Caki2 (cell line): ENCODE results near the gene MRC1. TPM values are rescaled to one million over a fixed set of nuclear protein-coding genes. Genes with fewer than 3 reads are reported as not detected.

Experiments used
- DNase-seq: peaks from one replicate; pipeline ENCODE4 v3.0.0-alpha.2; 2015; ENCODE audit warnings: low read depth
- in situ Hi-C: cut with HindIII; loops from 2 replicates; pipeline ENCODE4 v1.10.0; 2016; ENCODE audit warnings: low sequenced_read_pairs, low pct_unique_long_range_greater_than_20kb, mixed read lengths
- total RNA-seq: library from RNA; depleted of rRNA; stranded (reverse); fragments of >200 nt; shearing (Covaris generic); gene quantifications from 2 replicates; pipeline ENCODE4 v1.2.3, GENCODE V29; 2014; ENCODE audit warnings: low replicate concordance

Gene MRC1
- total RNA-seq, 1 experiment from 2014 or later: not detected

DNA sequence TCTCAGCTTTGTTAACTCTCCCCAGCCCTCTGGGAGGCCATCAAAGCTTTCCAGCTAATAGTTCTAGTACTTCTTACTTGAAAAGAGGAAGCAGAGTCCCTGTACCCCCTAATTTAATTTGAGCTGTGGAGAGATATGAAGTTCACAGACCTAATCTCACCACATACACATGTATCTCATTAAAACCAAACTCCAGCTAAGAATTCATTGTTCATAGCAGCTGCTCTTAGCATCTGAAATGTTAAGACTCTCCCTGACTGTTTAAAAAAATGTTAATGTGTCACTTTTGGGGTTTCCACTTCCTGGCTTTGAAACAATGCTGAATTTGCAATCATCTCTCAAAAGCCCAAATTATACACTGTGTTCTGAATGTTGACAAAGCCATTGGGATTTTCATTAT is 16.2 kb upstream of the MRC1 start:
- DNase-seq: no peak
- in situ Hi-C loops: no loop called here

DNA sequence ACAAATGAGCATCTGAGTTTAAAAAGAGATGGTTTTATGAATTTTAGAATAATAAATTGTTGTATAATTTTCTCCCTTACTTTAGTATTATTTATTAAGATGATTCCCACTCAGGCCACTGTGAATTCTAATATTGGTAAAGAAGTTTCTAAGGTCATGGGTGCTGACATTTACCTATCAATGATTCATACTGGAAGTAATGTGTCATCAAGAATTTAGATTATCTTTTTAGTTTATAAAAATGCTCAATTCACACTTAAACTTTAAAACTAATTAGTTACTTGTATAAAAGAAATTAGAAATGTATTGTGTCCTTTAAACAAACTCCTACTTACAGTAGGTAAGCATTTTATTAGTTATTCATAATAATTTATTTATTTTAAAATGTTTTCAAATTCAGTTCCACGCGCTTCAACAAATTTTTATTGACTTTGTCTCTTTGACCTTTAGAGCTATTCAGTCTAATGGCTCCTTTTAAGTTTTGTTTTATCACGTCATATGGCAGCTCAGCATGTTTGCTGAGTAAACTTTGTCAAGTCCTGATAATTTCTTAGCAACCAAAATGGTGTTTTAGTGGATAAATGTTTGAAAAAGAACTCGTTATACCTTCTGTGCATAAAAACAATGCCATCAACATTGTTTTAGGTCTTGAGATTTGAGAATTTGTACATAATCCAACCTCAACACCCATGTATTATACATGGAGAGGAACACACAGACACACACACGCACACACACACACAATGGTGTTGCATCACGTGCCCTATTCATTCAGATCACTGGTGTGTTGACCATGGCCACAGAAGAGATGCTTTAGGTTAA is 15.1 kb upstream of the MRC1 start:
- DNase-seq: no peak
- in situ Hi-C loops: no loop called here

DNA sequence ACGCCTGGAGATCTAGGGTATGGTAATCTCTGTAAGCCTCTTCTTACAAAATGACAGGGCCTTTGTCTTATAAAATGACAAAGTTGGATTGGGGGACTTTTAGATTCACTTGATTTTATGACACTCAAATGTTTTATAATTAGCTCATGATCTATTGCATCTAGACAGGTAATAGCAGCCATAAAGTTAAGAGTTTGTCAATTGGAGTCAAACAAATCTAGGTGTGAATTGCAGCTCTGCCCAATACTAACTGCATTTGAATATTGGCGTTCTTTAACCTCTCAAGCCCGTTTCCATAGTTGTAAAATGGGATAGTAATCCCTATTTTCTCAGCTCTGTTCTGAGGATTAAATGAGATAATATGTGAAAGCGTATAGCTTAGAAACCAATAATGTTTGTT is 14.1 kb upstream of the MRC1 start:
- DNase-seq: no peak
- in situ Hi-C loops: no loop called here

DNA sequence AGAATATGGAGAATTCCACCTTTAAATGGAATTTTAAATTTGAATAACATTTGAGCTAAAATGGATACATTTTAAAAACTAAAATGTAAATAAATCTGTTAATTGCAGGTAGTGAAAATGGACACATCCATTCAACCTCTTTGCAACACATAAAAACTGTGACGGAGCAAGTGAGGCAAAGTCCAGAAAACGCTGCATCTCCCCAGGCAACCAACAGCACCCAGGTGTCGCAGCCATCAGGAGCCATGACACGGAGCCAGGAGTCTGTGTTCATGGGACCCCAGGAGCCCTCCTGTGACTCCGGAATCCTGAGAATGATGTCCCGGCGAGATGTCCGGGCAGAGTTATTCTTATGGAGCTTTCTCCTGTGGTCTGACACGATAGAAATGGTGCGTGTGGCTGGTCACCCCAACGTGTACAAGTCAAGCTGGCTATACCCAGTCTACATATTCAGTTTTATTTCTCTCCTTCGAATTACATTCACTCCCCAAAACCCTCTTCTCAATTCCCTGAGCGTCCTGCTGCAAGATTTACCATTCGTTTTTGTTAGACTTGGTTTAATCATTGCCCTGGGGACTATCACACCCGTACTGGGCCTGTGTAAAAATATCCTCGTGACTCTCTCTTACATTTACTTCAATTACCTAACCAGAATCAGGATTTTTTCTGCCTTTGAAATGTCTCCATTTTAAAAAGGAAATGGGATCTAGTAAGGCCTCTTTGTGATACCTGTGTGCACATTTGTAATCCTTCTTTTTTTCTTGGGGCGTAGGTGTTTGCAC is 13.1 kb upstream of the MRC1 start:
- in situ Hi-C loops: no loop called here
- DNase-seq: no peak

DNA sequence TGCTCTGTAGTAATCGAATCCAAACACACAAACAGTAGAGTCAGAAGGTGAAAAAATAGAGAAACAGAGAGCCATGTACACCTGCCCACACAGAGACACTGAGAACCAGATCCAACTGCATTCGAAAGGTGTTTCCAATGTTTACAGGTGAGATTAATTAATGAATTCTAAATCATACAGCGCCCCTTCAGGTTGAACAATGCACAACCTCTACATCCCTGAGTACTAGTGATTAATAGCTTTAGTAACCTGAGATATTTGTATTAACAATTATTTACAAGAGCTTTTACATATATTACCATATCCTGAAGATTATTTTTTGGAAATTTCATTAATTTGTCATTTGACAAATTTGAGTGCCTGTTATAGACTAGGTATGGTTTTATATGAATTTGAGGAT is 7.6 kb upstream of the MRC1 start:
- in situ Hi-C loops: no loop called here
- no peak for DNase-seq

DNA sequence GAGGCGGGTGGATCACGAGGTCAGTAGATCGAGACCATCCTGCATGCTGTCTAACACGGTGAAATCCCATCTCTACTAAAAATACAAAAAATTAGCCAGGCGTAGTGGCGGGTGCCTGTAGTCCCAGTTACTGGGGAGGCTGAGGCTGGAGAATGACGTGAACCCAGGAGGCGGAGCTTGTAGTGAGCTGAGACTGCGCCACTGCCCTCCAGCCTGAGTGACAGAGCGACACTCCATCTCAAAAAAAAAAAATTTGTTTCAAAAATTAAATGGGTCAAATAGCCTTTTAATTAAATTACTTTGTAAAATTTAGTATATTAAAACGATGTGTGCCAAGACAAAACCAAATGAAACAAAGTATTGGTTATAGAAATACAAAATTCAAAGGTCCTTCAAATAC is 6.8 kb upstream of the MRC1 start:
- in situ Hi-C loops: no loop called here
- DNase-seq: no peak

DNA sequence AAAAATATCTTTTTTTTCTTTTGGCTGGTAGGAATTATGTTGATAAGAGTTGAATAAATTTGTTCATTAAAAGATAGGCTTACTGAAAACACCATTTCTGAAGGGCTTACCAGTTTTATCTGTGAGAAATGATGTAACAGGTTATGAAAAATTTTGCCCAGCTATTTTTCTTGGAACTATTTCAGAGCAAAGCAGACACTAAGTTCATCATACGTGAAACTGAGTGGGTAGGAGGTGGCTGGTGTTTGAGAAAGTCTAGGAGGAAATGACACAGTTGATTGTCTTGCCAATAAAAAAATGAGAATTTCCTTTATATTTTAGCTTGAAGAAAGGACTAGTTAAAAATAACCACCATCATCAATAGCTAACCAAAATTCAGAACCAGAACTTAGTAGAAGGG is 6.2 kb upstream of the MRC1 start:
- in situ Hi-C loops: no loop called here
- no peak for DNase-seq

DNA sequence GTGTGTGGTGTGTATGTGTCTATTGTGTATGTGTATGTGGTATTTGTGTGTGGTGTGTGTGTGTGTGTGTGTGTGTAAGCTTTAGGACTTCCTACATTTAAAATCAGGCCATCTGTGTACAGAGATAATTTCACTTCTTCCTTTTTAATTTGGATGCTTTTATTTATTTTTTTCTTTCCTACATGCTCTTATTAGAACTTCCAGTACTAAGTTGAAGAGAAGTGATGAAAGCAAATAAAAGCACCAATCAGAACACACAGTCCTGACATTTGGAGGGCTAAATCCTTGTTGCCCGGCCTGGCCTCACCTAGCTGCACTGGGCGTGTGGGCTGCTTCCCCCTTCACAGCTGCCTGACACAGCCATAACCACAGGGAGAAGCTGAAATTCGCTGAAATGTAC is 3.8 kb upstream of the MRC1 start:
- in situ Hi-C loops: no loop called here
- DNase-seq: no peak

DNA sequence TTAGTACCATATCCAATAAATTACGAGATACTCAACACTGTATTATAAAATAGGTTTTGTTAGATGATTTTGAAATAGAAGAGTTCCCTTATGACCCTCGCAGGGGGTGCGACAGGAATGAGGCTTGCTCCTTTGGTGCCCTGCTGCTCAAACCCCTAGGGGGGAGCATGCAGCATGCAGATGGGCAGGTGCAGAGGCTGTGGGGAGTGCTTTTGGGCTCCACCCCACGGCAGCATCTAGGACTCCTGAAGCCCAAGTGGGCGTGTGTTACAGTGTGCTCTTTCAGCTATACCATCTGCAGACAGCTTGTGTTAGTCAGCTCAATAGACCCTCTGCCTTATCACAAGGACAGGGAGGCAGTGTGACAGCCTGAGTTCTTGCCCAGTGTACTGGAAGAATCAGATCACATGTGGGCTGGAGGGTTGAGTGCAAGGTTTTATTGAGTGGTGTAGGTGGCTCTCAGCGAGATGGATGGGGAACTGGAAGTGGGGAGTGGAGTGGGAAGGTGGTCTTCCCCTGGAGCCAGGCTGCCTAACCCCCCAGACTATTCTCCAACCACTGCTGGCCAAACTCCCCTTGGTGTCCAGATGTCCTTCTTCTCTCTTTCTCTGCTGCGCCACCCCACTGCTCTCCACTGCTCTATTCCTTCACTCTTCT is 3.1 kb upstream of the MRC1 start:
- in situ Hi-C loops: no loop called here

DNA sequence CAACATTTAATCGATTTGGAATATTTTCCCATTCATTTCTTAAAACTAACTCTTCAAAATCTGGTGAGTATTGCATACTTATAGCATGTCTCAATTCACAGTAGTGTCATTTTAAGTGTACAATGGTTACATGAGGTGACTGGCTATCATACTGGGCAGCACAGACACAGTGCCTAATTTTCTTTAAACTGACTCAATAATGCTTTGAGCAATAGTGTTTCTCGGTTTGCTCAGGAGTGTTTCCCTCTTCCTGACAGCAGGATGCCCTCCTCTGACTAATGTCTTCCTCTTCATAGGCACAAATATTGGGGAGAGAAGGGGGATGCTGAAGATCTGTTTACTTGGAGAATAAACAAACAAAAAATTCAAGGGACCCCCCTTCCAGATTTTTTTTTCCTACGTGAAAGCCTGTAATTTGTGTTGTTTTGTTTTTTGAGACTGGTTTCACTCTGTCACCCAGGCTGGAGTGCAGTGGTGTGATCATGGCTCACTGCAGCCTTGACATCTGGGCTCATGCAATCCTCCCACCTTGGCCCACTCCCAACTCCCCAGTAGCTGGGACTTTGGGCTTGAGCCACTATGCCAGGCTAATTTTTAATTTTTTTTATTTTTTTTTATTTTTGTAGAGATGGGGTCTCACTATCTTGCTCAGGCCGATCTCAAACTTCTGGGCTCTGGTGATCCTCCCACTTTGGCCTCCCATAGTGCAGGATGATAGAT is 2.2 kb downstream of the MRC1 start:
- in situ Hi-C loops: no loop called here
- DNase-seq: no peak

More for the DNA sequence above, 3.1 kb upstream of the MRC1 start:
- no peak for DNase-seq

DNA sequence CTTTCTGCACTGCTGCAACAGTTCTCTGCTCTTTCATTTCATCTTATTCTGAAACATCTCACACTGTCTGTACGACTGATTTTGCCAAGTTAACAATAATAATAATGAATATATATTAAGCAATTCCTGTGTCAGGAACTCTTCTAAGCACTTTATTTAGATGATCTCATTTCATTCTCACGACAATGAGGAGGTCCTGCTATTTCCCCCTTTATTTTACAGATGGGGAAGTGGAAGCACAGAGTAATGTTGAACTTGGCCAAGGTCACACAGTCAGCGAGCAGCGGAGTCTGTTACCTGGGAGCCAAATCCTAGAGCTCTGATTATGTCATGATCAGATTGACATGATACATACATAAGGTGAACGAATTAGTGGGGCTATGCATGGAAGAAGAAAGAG is 5.8 kb downstream of the MRC1 start:
- DNase-seq: no peak
- in situ Hi-C loops: no loop called here

DNA sequence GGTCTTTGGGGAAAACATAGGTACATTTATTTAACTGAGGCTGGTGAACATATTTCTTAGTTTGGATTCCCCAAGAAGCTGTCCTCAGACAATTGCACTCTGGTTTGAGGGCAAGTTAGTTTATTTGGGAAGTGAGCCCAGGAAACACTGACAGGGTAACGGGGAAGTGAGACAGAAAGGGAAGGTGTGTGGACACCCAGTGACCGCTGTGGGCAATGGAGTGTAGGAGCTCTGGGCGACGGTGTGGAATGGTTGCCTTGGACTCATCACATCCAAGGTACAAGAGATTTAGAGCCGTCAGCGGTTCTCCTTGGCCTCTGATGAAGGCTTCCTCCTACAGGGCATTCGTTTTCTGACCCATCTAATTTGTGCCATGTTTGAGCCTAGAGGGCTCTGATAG is 7.1 kb downstream of the MRC1 start:
- DNase-seq: no peak
- in situ Hi-C loops: no loop called here

DNA sequence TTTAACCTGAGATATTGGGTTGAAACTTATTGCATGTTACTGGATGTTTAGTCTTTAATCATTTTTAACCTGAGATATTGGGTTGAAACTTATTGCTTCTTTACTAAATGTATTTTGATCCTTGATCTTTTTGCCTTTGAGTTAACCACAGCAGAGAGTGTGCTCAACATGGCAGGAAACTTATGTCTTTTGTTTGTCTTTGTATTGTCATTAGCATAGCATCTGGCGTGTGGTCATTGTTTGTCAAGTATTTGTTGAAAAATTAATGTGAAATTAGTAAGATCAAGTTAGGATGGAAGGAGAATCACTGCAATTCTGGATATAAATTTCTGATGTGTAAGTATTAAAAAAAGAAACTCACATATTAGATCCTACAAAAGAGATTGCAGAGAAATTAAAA is 8.2 kb downstream of the MRC1 start:
- DNase-seq: no peak
- in situ Hi-C loops: no loop called here

DNA sequence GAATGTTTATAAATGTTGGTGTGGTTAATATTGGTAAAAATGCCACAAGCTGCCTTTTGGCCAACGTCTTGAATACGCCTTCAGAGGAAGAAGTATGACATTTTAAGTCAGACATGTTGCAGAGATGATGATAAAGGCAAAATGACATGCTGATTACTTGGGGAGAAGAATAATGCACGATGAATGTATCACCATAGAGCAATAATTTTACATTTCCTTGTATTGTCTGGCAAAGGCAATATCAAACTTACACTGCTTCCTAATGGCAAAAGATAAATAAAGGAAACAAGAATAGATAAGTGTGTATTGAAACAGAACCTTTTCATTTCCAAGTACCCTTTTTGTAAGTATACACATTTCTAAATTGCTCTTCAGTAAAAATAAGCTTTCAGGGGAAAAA is 8.6 kb downstream of the MRC1 start:
- in situ Hi-C loops: no loop called here
- no peak for DNase-seq

DNA sequence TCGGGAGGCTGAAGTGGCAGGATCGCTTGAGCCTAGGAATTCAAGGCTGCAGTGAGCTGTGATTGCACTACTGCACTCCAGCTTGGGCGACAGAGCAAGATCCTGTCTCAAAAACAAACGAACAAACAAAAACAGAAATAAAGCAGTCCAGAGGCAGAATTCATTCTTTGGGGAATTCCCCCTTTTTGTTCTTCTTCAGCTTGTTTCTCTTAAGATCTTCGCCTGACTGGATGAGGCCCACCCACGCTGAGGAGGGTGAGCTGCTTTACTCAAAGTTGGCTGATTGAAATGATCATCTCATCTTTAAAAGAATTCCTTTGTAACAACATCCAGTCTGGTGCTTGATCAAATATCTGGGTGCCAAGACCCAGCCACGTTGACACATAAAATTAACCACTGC is 10.7 kb downstream of the MRC1 start:
- DNase-seq: no peak
- in situ Hi-C loops: no loop called here

DNA sequence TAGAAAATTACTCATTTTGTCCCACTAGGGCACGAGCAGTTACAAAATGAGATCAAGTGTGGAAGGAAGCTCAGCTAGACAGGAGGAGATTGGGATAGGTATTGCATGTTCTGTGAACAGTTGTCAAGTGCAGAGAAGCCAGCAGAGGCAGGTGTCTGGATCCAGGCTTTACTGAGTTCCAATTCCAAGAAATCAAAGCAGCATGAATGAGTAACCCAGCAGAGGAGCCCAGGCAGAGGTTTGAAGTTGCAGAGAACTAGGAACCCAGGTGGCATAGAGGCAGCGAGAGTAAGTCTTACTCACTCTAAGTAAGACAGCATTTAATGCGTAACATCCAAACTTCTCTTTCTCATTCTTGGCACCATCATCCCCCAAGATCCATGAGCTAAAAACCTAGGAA is 11.8 kb downstream of the MRC1 start:
- in situ Hi-C loops: no loop called here
- no peak for DNase-seq

DNA sequence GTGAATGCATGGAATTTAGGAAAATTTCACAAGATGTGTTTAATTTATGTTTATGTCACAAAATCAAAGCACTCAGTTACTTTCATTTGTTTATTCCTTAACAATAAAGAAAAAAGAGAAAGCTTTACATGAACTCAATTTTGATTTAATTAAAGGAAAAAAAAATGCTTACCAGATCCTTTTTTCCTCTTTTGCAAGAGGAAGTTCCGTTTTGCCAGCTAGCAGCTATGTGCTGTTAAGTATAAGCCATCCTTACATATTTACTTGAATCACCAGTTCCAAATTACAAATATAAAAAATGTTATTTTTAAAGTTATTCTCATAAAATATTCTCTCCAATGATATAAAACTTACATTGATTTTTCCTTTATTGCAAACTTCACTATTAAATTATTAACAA is 12.7 kb downstream of the MRC1 start:
- in situ Hi-C loops: no loop called here
- no peak for DNase-seq

DNA sequence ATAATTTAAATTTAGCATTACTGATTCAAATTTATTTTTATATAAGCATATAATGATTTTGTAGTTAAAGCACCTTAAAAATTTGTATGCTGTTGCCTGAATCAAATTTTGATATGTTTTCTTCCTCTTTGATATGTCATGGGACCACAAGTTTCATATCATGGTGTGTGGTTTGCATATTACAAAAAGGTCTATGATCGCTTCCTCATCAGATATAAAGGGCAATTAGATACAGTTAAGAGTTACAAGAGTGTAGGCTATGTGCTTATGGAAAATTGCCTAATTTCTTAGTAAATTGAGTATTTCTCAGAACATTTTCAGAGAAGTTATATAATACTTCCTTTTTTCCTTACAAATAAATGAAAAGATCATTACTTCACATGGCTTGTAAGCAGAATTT is 22.2 kb downstream of the MRC1 start:
- no peak for DNase-seq
- in situ Hi-C loops: no loop called here

DNA sequence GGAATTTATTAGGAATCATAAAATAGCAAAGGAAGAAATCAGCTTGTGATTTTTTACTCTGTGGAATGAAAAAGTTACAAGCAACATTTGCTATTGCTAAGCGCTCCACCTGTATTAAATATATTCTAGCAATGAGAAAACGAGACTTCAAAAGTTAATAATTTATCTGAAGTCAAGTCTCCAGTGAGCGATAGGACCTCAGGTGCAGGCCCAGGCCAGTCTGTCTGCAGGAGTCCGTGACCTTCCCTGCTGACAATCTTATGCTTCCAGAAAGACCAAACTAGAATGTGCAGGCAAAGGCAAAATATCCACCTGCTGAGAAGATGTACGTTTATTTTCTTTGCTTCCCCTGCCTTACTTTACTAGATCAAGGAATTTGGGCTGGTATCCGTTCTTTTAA is 22.7 kb downstream of the MRC1 start:
- in situ Hi-C loops: no loop called here
- DNase-seq: no peak
